CD4-positive, alpha-beta T cell treated with Interleukin-1 beta for 1 hour (primary cell): Measurements from ENCODE around the gene NIFK.
A peak's percentile ranks its signal among the peaks of the same experiment; 100 is the strongest.
"Not testable (repeated sequence)": the region's sequence is repeated elsewhere in the genome, so short reads cannot be mapped to it uniquely, and the experiment has no call there.

ENCODE experiments used
- DNase-seq, 2 donors: peaks; one replicate each; pipeline ENCODE4 v3.0.0-alpha.2; 2020 to 2022

NIFK gene

DNA sequence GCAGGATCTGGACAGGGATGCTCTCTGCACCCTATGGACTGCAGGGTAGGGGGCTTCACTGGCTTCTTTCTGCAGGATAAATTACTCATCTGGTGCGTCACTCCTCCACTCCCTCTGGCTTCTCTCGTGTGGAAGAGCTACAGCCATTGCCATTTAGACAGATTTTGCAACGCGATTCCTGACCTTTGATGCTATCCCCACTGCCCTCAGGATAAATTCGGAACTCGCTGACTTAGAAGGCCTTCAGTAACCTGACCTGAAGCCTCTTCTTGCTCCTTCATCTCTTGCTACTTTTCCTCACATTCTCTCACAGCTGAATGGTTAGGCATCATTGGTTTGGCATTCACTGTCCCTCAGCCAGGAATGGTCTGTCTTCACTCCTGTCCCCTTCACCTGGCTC lies 5.3 kb downstream of the NIFK start:
- DNase-seq: no peak

DNA sequence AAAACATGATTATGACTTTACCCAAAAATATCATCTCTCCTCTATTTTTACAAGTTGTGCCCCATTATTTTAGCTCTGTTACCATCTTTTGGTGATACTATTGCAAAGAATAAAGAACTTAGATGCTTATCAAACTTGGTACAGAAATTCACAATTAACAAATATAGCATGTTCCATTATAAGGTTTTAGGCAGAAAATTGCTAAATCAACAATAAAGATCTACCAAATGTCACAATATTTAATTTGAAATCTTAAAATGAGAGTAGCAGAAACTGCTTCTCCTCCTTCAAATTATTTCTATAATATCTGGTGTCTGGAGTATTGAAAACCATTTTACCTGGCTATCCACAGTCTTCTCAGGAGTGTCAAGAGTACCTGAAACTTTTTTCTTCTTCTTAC lies 8.7 kb downstream of the NIFK start:
- DNase-seq: no peak

DNA sequence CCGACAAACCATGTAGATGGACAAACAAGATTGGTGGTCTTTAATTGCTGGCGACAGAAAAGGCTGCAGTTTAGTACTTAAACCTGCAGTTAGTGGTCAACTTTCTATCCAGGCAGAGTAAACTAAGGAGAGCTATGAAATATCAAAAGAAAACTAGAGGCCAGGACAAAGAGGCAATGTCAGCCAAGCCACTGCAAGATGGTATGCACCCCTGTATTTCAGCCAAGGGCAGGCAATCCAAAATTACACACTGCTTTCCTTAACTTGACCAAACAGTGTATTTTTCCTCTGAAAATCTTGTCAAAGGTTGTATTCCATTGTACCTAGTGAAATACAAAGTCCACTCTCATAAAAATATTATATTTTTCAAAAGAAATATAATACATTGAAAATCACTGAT lies 9.3 kb downstream of the NIFK start:
- DNase-seq: no peak

DNA sequence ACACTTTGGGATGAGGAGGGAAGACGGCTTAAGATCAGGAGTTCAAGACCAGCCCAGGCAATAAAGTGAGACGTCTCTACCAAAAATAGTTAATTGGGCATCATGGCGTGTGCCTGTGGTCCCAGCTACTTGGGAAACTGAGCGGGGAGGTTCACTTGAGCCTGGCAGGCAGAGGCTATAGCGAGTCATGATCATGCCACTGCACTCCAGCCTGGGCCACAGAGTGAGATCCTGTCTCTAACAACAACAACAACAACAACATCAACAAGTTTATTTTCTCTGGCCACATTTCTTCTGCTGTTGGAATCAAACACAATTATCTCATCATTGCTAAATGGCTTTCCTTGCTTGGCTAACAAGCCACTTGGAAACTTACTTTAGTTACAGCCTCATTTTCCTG lies 13.4 kb downstream of the NIFK start:
- no peak for DNase-seq

DNA sequence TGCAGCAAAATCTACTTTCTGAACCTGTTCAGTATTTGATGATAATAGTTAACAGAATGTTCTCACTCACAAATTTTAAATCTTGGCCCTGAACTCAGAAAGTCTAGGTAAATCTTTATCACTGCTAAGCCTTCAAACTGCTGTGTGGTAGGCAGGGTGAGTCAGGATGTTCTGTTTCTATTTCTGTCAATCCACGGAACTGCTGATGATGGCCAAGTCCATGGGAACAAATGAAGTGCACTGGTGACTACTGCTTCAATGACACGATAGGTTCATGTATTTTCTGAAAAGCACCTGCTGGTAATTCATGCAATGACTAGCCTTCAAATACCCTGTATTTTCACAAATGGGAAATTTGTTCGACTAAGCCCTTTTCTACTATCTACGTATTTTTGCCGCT lies 14.2 kb downstream of the NIFK start:
- no peak for DNase-seq

DNA sequence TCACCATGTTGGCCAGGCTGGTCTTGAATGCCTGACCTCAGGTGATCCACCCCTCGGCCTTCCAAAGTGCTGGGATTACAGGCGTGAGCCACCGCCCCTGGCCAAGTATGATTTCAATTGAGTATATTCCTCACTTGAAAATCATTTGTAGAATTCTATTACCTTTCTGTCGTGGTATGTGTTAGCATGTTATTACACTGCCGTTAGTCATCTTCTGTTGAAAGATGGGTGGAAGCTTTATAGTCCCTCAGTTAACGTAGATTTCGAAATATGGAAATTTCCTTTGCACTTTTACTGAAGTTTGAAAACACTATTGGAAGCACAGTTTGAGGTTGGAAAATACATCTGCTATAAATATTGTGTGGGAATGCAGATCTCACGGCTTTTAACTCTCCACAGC lies 14.7 kb downstream of the NIFK start:
- DNase-seq: no peak

DNA sequence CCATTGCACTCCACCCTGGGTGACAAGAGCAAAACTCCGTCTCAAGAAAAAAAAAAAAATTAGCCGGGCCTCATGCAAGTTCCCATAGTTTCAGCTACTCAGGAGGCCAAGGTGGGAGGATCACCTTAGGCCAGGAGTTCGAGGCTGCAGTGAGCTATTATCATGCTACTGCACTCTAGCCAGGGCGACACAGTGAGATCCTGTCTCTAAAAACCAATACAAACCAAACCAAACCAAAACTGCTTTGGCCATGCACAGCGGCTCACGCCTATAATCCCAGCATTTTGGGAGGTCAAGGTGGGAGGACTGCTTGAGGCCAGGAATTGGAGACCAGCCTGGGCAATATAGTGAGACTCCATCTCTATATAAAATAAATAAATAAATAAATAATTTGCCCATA lies 19.1 kb downstream of the NIFK start:
- no peak for DNase-seq

DNA sequence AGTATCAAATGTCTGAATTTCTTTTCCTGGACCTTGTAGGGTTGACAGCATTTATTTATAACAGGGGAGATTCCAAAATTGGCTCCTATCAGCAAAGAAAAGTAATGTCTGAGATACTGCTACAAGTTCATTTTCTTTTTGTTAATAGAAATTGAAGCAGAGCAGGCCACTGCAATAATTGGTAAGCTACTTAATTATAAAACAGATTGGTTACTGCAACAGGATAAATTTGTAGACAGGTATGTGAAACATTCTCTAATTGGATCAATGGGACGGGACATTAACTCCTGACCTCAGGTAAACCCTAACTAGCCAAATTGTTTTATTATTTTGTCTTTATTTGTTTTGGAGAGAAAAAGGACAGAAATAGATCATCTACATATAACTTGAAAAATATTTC lies 20.5 kb downstream of the NIFK start:
- DNase-seq: no peak

DNA sequence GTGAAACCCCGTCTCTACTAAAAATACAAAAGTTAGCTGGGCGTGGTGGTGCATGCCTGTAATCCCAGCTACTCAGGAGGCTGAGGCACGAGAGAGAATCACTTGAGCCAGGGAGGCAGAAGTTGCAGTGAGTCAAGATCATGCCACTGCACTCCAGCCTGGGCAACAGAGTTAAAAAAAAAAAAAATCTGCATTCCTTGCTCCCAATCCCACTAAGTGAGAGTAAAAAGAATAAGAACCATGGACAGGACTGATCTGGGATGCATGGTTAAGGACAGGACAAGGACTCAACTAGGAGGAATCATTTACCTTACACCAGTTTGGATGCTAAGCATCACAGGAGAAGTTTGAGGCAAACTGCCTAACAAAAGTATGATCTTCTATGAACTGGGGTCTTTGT lies 25.2 kb downstream of the NIFK start:
- DNase-seq: not testable (repeated sequence)

DNA sequence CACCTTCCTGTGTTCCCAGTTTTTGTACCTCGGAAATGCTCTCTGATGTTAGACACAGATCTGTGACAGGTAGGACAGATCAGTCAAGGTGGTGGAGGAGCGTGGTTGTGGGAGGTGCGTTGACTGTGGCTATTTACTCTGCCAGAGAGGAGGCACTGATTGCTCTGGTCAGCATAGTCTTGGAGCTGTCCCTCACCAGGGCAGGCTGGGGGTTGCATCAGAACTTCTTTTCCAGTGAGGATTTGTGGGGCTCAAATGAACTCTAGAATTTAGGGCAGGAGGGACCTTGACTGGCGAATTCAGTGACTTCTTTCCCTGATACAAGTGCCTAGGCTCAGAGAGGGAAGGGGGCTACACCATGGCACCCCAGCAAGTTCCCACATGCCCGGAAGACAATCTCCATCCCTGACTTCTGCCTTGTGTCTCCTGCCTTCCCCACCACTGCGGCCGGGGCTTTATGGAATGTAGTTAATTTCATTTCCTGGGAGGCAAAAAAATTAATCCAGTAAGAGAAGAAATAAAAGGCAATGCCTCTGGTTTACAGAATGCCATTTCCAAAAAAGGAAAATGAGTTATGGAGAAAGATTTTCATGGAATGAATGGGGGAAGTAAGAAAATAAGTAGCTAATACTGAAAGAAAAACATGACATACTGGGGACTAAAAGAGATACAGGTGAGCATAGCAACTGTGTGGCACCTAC lies 26.1 kb downstream of the NIFK start:
- no peak for DNase-seq

DNA sequence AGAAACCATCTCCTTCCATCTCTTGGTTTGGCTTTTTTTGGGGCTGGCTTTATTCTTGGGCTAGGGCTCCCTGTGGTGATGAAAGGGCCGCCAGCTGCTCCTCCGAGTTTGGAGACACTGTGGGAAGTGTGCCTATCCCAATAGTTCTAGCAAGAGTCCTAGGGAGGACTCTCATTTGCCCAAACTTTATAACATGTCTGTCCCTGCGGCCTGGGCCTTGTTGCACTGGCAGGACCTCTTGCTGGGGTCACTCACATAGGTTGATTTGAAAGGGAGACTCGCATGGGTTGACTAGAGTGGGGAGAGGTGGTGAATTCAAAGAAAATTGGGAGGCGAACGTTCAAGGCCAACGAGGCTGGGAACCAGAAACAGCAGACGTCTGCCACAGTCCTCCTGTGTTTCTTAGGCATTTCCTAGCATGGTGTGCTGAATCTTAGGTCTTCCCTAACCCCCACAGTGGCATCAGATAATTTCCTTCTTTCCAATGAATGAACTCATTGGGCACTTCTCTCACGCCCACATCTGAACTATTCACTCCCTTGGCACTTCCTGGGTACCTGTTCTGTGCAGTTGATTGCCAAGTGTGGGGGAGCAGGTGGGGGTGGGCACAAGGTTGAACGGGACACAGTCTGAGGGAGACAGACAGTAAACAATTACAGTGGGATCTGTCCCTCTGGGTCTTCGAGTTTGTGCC lies 26.8 kb downstream of the NIFK start:
- DNase-seq: no peak

DNA sequence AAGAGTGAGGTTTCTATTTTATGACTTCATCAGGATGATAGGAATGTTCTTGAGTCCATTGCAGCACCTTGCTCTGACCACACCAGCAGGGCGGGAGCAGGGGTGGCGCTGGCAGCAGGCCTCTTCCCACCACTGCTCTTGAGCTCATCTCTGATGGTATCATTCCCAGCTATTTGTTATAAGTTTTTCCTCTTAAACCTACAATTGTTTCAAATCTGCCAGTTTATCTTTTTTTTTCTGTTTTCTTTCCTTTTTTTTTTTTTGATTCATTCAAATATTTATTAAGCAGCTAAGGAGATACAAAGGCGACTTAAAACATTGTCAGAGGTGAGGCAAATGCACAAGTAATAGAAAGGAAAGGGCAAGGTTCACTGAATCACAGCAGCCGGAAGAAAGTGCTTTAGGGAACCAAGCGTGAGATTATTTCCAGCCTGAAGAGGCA lies 28.7 kb downstream of the NIFK start:
- DNase-seq: no peak

DNA sequence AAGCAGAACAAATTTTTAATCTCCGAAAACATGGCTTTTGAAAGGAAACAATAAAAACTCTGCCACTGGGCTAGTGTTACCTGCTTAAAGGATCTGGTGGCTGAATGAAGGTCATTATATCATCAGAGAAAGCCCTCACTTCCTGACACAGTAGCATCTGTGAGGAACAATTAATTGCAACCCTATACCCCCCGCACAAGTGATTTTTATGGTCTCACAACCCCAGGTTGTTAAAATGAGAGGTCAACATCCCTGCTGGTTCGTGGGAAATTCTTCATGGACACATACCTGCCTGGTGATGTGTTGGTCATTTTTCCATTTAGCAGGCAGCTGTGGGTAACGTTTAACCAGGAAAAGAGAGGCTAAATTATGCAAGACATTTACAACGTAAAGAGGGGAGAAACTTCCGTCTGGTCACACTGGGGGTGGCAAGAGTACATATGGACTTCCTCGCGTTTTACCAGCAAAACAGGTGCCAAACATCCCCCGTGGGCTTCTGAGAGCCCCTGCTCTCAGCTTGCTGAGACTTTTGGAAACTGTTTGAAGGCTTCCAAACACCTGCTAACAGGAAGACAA lies 29.2 kb downstream of the NIFK start:
- DNase-seq: no peak

DNA sequence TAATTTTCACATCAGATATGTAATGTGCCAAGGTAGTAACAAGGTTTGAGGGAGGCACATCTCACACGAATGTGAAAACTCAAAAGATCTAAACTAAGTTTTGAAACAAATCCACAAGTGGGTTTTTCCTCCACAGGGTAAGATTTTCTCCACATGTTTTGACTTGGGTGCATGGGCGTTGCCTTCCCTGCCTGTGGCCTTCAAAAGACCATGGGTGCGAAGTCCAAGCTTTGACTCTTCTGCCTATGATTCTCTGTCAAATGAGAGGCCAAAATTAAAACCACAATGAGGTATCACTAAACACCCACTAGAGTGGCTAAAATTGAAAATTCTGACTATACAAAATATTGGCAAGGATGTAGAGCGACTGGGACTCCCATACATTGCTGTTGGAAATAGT lies 30.7 kb downstream of the NIFK start:
- DNase-seq: no peak

DNA sequence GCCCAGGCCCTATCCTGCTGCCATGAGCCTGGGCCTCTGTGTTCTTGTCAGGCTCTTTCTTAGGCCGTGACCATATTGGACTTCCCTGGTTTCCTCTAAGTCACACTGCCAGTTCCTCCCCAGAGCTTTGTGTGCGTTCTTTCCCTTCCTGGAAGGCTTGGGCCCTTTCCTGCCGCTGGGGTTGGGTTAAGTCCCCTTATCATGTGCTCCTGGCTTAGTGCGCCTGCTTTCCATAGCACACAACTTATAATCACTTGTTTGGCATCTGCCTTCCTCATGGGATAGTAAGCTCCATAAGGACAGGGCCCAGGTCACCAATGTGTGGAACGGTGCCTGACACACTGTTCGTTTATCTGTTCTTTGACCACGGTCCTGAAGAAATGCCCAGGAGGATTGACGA lies 31.3 kb downstream of the NIFK start:
- DNase-seq: no peak

DNA sequence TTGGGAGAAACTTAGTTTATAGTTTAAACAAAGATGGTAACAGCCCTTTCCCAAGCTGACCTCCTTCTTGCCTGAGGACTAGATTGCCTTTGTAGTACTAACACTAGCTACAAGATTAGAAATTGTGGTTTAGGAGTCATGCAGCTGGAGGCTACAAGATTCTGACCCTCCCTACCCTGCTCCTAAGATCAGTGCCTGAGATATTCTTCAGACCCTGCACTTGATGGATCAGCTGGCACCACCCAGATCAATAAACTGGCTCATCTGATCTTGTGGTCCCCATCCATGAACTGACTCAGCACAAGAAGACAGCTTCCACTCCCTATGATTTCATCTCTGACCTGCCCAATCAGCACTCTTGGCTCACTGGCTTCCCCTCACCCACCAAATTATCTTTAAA lies 34.9 kb downstream of the NIFK start:
- not testable (repeated sequence) for DNase-seq

DNA sequence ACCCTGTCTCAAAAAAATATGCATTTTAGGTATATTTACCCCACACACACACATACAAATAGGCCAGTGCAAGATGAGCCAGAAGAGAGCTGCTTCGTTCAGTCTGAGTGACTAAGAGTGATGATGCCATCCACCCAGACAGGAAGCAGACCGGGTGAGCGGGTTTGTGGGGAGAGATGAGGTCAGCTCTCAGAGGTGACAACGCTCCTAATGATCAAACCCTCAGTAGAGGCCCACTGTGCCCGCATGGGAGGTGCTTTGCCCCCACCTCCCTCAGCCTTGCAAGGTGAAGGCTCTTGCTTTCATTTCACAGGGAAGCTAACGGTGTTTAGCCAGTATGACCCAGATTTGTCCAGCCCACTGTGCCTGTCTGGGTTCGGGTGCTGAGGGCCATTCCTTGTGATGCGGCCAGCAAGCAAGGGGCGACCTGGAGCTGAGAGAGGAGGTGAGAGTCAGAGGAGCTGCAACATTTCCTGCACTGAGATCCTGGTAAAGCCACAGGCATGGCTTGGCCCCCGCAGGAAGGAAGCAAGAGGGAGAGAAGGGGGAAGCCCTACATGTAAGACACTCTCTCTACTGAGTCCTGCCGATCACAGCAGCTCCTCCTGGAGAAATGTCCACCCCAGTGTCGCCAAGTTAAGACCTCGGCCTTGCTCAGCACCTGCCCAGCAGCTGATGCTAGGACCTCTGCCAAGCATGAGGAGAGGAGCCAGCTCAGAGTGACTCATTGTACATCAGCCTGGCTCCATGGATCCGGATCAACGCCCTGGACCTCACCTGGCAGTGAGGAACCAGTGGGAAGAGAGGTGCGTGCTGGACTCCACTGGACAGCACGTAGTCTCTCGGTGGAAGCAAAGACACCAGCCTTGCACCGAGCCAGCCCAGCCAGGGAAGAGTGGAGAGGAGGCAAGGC lies 37.0 kb downstream of the NIFK start:
- DNase-seq: peak; percentile 82 to 86

DNA sequence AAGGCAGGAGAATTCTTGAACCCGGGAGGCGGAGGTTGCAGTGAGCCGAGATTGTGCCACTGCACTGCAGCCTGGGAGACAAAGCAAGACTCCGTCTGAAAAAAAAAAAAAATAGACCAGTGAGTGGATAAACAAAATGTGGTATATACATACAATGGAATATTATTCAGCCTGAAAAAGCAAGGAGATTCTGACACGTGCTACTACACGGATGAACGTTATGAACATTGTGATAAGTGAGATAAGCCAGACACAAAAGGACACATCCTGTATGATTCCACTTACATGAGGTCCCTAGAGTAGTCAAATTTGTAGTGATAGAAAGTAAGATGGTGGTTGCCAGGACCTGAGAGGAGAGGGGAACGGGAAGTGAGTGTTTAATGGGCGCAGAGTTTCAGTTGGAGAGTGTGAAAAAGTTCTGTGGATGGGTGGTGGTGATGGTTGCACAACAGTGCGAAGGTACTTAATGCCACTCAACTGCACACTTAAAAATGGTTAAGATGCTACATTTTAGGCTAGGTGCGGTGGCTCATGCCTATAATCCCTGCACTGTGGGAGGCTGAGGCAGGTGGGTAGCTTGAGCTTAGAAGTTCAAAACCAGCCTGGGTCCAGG lies 38.3 kb downstream of the NIFK start:
- DNase-seq: no peak

DNA sequence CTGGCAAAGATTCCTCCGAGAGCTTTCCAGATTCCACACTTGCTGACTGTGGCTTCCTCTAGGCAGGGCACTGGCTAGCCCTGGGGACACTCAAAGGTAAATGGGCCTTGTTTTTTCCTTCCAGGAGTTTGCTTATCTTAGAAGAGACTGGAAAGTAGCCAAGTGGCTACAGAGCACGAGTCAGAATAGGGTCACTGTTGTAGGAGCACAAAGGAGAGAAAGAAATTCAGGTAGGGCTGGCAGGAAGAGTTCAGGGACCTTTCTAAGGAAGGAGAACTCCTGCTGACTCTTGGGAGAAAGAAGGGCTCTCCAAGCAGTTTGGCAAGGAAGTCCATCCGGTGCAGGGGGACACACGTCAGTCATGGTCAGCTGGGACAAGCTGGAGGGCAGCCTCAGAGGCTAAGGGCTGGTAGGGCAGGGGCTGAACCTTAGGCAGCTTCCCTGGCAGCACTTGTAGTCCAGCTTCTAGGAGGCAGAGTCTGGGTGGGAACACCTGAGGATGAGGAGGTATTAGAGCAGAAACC lies 39.5 kb downstream of the NIFK start:
- no peak for DNase-seq

DNA sequence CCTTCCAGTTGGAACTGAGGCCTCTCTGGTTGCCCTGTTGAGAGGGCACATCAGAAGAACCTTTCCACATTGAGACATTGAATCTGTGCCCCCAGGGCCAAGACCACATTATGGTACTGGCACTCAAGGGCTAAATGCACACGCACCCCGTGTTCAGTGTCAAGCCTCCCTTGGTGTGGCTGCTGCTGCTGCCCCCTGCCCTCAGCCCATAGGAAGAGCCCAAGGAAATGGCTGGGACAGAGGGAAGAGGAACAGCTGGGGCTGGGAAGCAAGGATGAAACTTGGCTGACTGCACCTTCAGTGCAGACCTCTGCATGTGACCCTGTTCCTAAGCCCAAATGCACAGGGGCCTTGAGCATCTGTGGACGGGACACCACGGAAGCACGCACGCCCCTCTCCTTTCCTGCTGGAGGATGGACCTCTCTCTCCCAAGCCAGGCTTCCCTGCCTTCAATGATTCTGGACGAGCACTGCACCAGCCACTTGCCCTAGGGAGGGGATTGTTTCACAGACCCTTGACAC lies 40.2 kb downstream of the NIFK start:
- no peak for DNase-seq

DNA sequence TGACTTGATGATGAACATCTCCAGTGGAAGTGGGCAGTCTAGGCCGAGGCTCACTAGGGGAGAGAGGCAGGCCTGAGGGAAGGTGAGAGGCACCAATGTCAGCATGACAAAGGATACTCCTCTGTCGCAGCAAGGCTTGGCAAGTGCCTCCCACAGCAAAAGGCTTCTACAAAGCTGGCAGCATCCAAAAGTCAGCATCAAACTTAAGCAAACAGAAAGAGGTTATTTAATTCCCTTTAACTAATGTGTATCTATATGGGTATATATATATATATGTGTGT lies 41.6 kb downstream of the NIFK start:
- DNase-seq: no peak

DNA sequence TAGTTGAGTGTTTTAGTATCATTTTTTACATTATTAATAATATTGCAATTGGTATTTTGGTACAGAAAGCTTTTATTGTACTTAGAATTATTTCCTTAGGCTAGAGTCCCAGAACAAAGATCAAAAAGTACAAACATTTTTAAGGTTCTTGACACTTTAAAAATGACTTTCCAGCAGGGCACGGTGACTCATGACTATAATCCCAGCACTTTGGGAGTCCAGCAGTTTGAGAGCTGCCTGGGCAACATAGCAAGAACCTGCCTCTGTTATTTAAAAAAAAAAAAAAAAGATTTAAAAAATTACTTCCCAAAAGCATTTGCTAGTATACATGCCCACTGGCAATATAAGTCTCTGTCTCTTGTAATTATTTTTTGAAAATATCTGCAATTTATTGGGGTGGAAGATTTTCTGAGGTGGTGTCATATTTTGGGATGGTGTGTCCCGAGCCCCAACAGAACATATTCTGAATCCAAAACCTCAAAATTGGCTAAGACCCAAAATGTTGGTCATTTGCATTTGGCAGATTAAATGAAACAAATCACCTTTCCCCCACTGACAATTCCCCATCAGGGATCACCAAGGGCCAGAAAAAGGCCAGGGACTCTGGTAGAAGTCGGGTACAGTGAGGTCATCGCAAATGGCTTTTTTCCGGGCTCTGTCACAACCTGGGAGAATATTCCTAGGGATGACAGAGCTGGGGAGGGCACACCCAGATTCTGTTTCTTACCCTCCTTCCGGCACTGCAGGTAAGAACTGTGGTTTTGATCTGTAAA lies 42.1 kb downstream of the NIFK start:
- no peak for DNase-seq
